Activated CD4-positive, alpha-beta memory T cell treated with anti-CD3 and anti-CD28 coated beads for 36 hours (primary cell): ENCODE data around the gene UPK1A. TPM values are rescaled to one million over a fixed set of nuclear protein-coding genes. Genes with fewer than 3 reads are reported as not detected.
"Not testable (repeated sequence)": the region's sequence is repeated elsewhere in the genome, so short reads cannot be mapped to it uniquely, and the experiment has no call there.

Experiments
- CTCF ChIA-PET: fragments of 350-600 bp; sonication (Branson Sonifier 250); formaldehyde crosslinking; loops from one replicate; lab custom pipeline; 2021; ENCODE audit warnings: antibody characterized with exemption, inconsistent platforms; lab: Charles Lee
- POLR2A ChIA-PET: fragments of 350-600 bp; sonication (Branson Sonifier 250); formaldehyde crosslinking; loops from one replicate; lab custom pipeline; 2021; ENCODE audit warnings: antibody characterized with exemption; lab: Charles Lee
- DNase-seq: peaks from one replicate; pipeline ENCODE4 v3.0.0-alpha.2; 2020
- H3K27ac Mint-ChIP-seq: one replicate; pipeline ENCODE4 v1.8.0; 2021; ENCODE audit warnings: mixed read lengths
- H3K27me3 Mint-ChIP-seq: one replicate; pipeline ENCODE4 v1.8.0; 2021; ENCODE audit warnings: mixed read lengths
- H3K36me3 Mint-ChIP-seq: one replicate; pipeline ENCODE4 v1.8.0; 2021; ENCODE audit warnings: mixed read lengths
- H3K4me1 Mint-ChIP-seq: one replicate; pipeline ENCODE4 v1.8.0; 2021; ENCODE audit warnings: low read depth, mixed read lengths
- H3K4me3 Mint-ChIP-seq: one replicate; pipeline ENCODE4 v1.8.0; 2021; ENCODE audit warnings: mild to moderate bottlenecking, mixed read lengths
- H3K9me3 Mint-ChIP-seq: one replicate; pipeline ENCODE4 v1.8.0; 2021; ENCODE audit warnings: mixed read lengths
- intact Hi-C: fragments of 100-400 bp; cut with micrococcal nuclease; formaldehyde crosslinking; loops from one replicate; pipeline ENCODE4 v1.15.1; 2023
- total RNA-seq, 2 experiments: library from RNA; stranded (reverse); gene quantifications; one replicate each; pipeline ENCODE4 v1.2.3, GENCODE V29; 2021

UPK1A gene
- total RNA-seq, 2 experiments from 2014 or later: 0.90 to 1.0 TPM

- DNase-seq: no peak
- CTCF ChIA-PET: no interaction called here
- POLR2A ChIA-PET: interaction anchor here (2.5 kb wide), 1 partner anchor 33 kb away, joined by 14 read pairs; the partner anchor contains the start of gene HAUS5
- peak overlapping the region; percentile 10 for H3K27ac Mint-ChIP-seq
- no peak overlapping the region for H3K4me3 Mint-ChIP-seq
- intact Hi-C loops: loop anchor here (2.0 to 10.0 kb wide), 4 partner anchors 33 to 489 kb away; partner anchors contain the start of genes HAUS5, IGFLR1, LIN37 and PSENEN
- H3K9me3 Mint-ChIP-seq: no peaks in the 10 kb centered on the region
- no peaks in the 10 kb centered on the region for H3K27me3 Mint-ChIP-seq
- H3K4me1 Mint-ChIP-seq: peaks cover 45% of the 10 kb centered on the region
- H3K36me3 Mint-ChIP-seq: peaks cover 6% of the 10 kb centered on the region
These were observed 20.4 kb upstream of the UPK1A start for GRCh38 chr19:35645680-35646511.

- peak within 1 kb of the TSS; percentile 85 for H3K27ac Mint-ChIP-seq
- H3K36me3 Mint-ChIP-seq: peaks cover 15% of the 10 kb centered on the region
- H3K9me3 Mint-ChIP-seq: no peaks in the 10 kb centered on the region
- DNase-seq: peak; percentile 96
- H3K4me1 Mint-ChIP-seq: peaks cover 37% of the 10 kb centered on the region
- no peaks in the 10 kb centered on the region for H3K27me3 Mint-ChIP-seq
- ChIA-PET POLR2A (interaction anchor here (0.5 to 1.2 kb wide), 9 partner anchors 9 to 569 kb away, joined by 3 to 9 read pairs (median 3); partner anchors contain the start of gene LIN37), CTCF (interaction anchor here (0.6 to 1.4 kb wide), 12 partner anchors 9 to 283 kb away, joined by 3 to 10 read pairs (median 4); no protein-coding TSS in a partner anchor)
- intact Hi-C loops: loop anchor here (1.0 to 10.0 kb wide), 4 partner anchors 25 to 487 kb away; partner anchors contain the start of genes IGFLR1, LIN37, PSENEN and THAP8
- H3K4me3 Mint-ChIP-seq: peak within 1 kb of the TSS; percentile 97
These were observed 18.0 kb upstream of the UPK1A start, which contains the start of gene COX6B1 for GRCh38 chr19:35648017-35648961. TSS of gene COX6B1 (plus strand) at chr19:35648323. CDS start at chr19:35651244, 2,921 bp downstream.

GRCh38 chr19:35650581-35650980 lies 15.7 kb upstream of the UPK1A start:
- CTCF ChIA-PET: no interaction called here
- no peak for DNase-seq
- H3K4me3 Mint-ChIP-seq: no peak overlapping the region

GRCh38 chr19:35654828-35655227 lies 11.5 kb upstream of the UPK1A start:
- peaks cover 13% of the 10 kb centered on the region for H3K4me1 Mint-ChIP-seq
- H3K9me3 Mint-ChIP-seq, DNase-seq, H3K27ac Mint-ChIP-seq, CTCF ChIA-PET, H3K4me3 Mint-ChIP-seq, POLR2A ChIA-PET, intact Hi-C loops, H3K27me3 Mint-ChIP-seq: not testable (repeated sequence)
- peaks cover 39% of the 10 kb centered on the region for H3K36me3 Mint-ChIP-seq

More at GRCh38 chr19:35650581-35650980, 15.7 kb upstream of the UPK1A start:
- Mint-ChIP-seq H3K4me1 (peaks cover 24% of the 10 kb centered on the region), H3K27ac (no peak overlapping the region), H3K9me3 (no peaks in the 10 kb centered on the region), H3K27me3 (no peaks in the 10 kb centered on the region), H3K36me3 (peaks cover 28% of the 10 kb centered on the region)
- POLR2A ChIA-PET: no interaction called here
- intact Hi-C loops: no loop called here

- Mint-ChIP-seq H3K4me3 (no peak overlapping the region), H3K27ac (no peak overlapping the region), H3K27me3 (no peaks in the 10 kb centered on the region), H3K9me3 (no peaks in the 10 kb centered on the region), H3K36me3 (peaks cover 41% of the 10 kb centered on the region), H3K4me1 (peaks cover 9% of the 10 kb centered on the region)
- intact Hi-C loops: no loop called here
- CTCF ChIA-PET: interaction anchor here (0.6 to 0.7 kb wide), 2 partner anchors 40 to 644 kb away, joined by 4 to 5 read pairs; no protein-coding TSS in a partner anchor
- POLR2A ChIA-PET: no interaction called here
- no peak for DNase-seq
These were observed 10.7 kb upstream of the UPK1A start for GRCh38 chr19:35655600-35655999.

GRCh38 chr19:35656700-35657099 lies 9.6 kb upstream of the UPK1A start:
- Mint-ChIP-seq H3K27ac (no peak overlapping the region), H3K9me3 (no peaks in the 10 kb centered on the region), H3K27me3 (no peaks in the 10 kb centered on the region), H3K4me1 (peaks cover under 1% of the 10 kb centered on the region), H3K36me3 (peaks cover 37% of the 10 kb centered on the region), H3K4me3 (no peak overlapping the region)
- CTCF ChIA-PET: interaction anchor here (1.2 kb wide), 1 partner anchor 9 kb away, joined by 5 read pairs; the partner anchor contains the start of gene COX6B1
- POLR2A ChIA-PET: interaction anchor here (0.6 to 2.1 kb wide), 2 partner anchors 13 to 229 kb away, joined by 3 to 5 read pairs; no protein-coding TSS in a partner anchor
- no peak for DNase-seq
- intact Hi-C loops: no loop called here

- intact Hi-C loops: no loop called here
- DNase-seq: no peak
- CTCF ChIA-PET: interaction anchor here (0.9 to 1.1 kb wide), 2 partner anchors 15 to 259 kb away, joined by 3 to 4 read pairs; no protein-coding TSS in a partner anchor
- Mint-ChIP-seq H3K27me3 (no peaks in the 10 kb centered on the region), H3K36me3 (peaks cover 33% of the 10 kb centered on the region), H3K9me3 (no peaks in the 10 kb centered on the region), H3K4me3 (no peak overlapping the region), H3K4me1 (no peaks in the 10 kb centered on the region), H3K27ac (no peak overlapping the region)
- POLR2A ChIA-PET: interaction anchor here (1.0 to 2.1 kb wide), 2 partner anchors 10 to 14 kb away, joined by 3 to 5 read pairs; partner anchors contain the start of gene COX6B1
These were observed 8.2 kb upstream of the UPK1A start for GRCh38 chr19:35657904-35658700.

- Mint-ChIP-seq H3K4me3 (no peak overlapping the region), H3K9me3 (no peaks in the 10 kb centered on the region), H3K4me1 (no peaks in the 10 kb centered on the region), H3K36me3 (peaks cover 17% of the 10 kb centered on the region), H3K27ac (no peak overlapping the region), H3K27me3 (no peaks in the 10 kb centered on the region)
- CTCF ChIA-PET: interaction anchor here (1.0 kb wide), 1 partner anchor 22 kb away, joined by 3 read pairs; no protein-coding TSS in a partner anchor
- POLR2A ChIA-PET: no interaction called here
- no peak for DNase-seq
- intact Hi-C loops: no loop called here
These were observed 4.3 kb upstream of the UPK1A start for GRCh38 chr19:35661995-35662340.

GRCh38 chr19:35663981-35664380 lies 2.3 kb upstream of the UPK1A start:
- intact Hi-C loops: no loop called here
- Mint-ChIP-seq H3K27me3 (no peaks in the 10 kb centered on the region), H3K27ac (no peak overlapping the region), H3K4me1 (no peaks in the 10 kb centered on the region), H3K4me3 (no peak overlapping the region), H3K36me3 (peaks cover 9% of the 10 kb centered on the region), H3K9me3 (no peaks in the 10 kb centered on the region)
- ChIA-PET POLR2A (no interaction called here), CTCF (no interaction called here)
- DNase-seq: no peak

- H3K4me1 Mint-ChIP-seq: no peaks in the 10 kb centered on the region
- intact Hi-C loops: no loop called here
- H3K4me3 Mint-ChIP-seq: no peak overlapping the region
- no peak overlapping the region for H3K27ac Mint-ChIP-seq
- peaks cover 6% of the 10 kb centered on the region for H3K36me3 Mint-ChIP-seq
- ChIA-PET CTCF (no interaction called here), POLR2A (interaction anchor here (0.6 kb wide), 1 partner anchor 16 kb away, joined by 3 read pairs; no protein-coding TSS in a partner anchor)
- H3K9me3 Mint-ChIP-seq: no peaks in the 10 kb centered on the region
- no peak for DNase-seq
- peaks cover 8% of the 10 kb centered on the region for H3K27me3 Mint-ChIP-seq
These were observed 1.2 kb upstream of the UPK1A start for GRCh38 chr19:35665157-35665556.

- CTCF ChIA-PET: no interaction called here
- Mint-ChIP-seq H3K4me3 (no peak overlapping the region), H3K36me3 (peaks cover 6% of the 10 kb centered on the region), H3K27me3 (peaks cover 9% of the 10 kb centered on the region), H3K9me3 (no peaks in the 10 kb centered on the region), H3K4me1 (no peaks in the 10 kb centered on the region), H3K27ac (no peak overlapping the region)
- intact Hi-C loops: no loop called here
- POLR2A ChIA-PET: interaction anchor here (0.6 kb wide), 1 partner anchor 17 kb away, joined by 3 read pairs; no protein-coding TSS in a partner anchor
- DNase-seq: no peak
These were observed 713 bp upstream of the UPK1A start for GRCh38 chr19:35665604-35666003.
